Large intestine (tissue), 3 donors: ENCODE results near the gene SERINC2. TPM values are rescaled to one million over a fixed set of nuclear protein-coding genes. Genes with fewer than 3 reads are reported as not detected.

Experiments
- DNase-seq, 2 donors: peaks; one replicate each; pipeline versions ENCODE4 v3.0.0 to v3.0.0-alpha.2; 2013
- H3K27ac ChIP-seq: one replicate; pipeline ENCODE4 v1.5.1; 2013; ENCODE audit warnings: low read length
- H3K27me3 ChIP-seq: 2 replicates; pipeline ENCODE4 v1.6.1; 2013; ENCODE audit warnings: low read length; ENCODE audit not compliant: control insufficient read depth, insufficient read depth
- H3K36me3 ChIP-seq: 2 replicates; pipeline ENCODE4 v1.6.1; 2013; ENCODE audit warnings: low read length; ENCODE audit not compliant: control insufficient read depth, insufficient read depth
- H3K4me1 ChIP-seq: one replicate; pipeline ENCODE4 v1.6.1; 2013; ENCODE audit warnings: low read length; ENCODE audit not compliant: control insufficient read depth, insufficient read depth
- H3K4me3 ChIP-seq: one replicate; pipeline ENCODE4 v1.5.1; 2013; ENCODE audit warnings: low read length
- H3K9me3 ChIP-seq: one replicate; pipeline ENCODE4 v1.6.1; 2013; ENCODE audit warnings: mild to moderate bottlenecking, low read depth, low read length, moderate library complexity; ENCODE audit not compliant: control insufficient read depth
- WGBS: methylation state at CpG from one replicate; pipeline ENCODE4 v1.1.5; 2013; ENCODE audit warnings: low lambda C conversion rate; ENCODE audit not compliant: insufficient coverage; 5-methylcytosine and 5-hydroxymethylcytosine counted together
- polyA plus RNA-seq: library from polyadenylated mRNA; unstranded; fragments of 120-200 nt; gene quantifications from one replicate; pipeline ENCODE4 v1.2.1, GENCODE V29; 2013

Gene SERINC2
- polyA plus RNA-seq, 1 donor: 65.3 TPM

- Histone ChIP-seq H3K4me1 (peaks cover 5% of the 10 kb centered on the region), H3K9me3 (peaks cover 4% of the 10 kb centered on the region), H3K36me3 (no peaks in the 10 kb centered on the region), H3K27ac (peak overlapping the region; percentile 74), H3K4me3 (no peak overlapping the region), H3K27me3 (no peaks in the 10 kb centered on the region)
- WGBS: no CpG with 5 or more reads among the region's 6 CpGs
- DNase-seq: peak; percentile 66 to 75
These were observed 69.5 kb downstream of the SERINC2 start for GRCh38 chr1:31482482-31483011.

GRCh38 chr1:31483012-31483946, 70.3 kb downstream of the SERINC2 start:
- Histone ChIP-seq H3K27ac (peak overlapping the region; percentile 74), H3K4me1 (peaks cover 5% of the 10 kb centered on the region), H3K36me3 (no peaks in the 10 kb centered on the region), H3K4me3 (no peak overlapping the region), H3K9me3 (peaks cover 4% of the 10 kb centered on the region), H3K27me3 (no peaks in the 10 kb centered on the region)
- WGBS: no CpG with 5 or more reads among the region's 13 CpGs
- peak; percentile 77 to 78 for DNase-seq

Other genes with a start within 250 kb of the SERINC2 start
- gene NKAIN1, start 173.3 kb upstream of the SERINC2 start, polyA plus RNA-seq: 2.7 TPM
- 45.9 TPM for gene SNRNP40, start 116.4 kb upstream of the SERINC2 start, polyA plus RNA-seq
- gene ZCCHC17, start 116.2 kb upstream of the SERINC2 start, polyA plus RNA-seq: 28.5 TPM
- gene FABP3, start 40.1 kb upstream of the SERINC2 start, polyA plus RNA-seq: 31.8 TPM
- gene TINAGL1, start 163.3 kb downstream of the SERINC2 start, polyA plus RNA-seq: 37.7 TPM
- gene HCRTR1, start 204.5 kb downstream of the SERINC2 start, polyA plus RNA-seq: 0.81 TPM
- 57.4 TPM for gene PEF1, start 231.7 kb downstream of the SERINC2 start, polyA plus RNA-seq